Ammon's horn (tissue), 1 donor: Measurements from ENCODE around the gene ETV6.
A peak's percentile ranks its signal among the peaks of the same experiment; 100 is the strongest.

Experiments
- DNase-seq: peaks from one replicate; pipeline ENCODE4 v3.0.0-alpha.2; 2016; ENCODE audit warnings: low spot score

The ETV6 gene

GRCh38 chr12:11801643-11802042, 152.2 kb downstream of the ETV6 start:
- no peak for DNase-seq

- no peak for DNase-seq
Observed at GRCh38 chr12:11804130-11804529, 154.7 kb downstream of the ETV6 start.

- no peak for DNase-seq
Observed at GRCh38 chr12:11805043-11805442, 155.6 kb downstream of the ETV6 start.

- DNase-seq: no peak
Observed at GRCh38 chr12:11805680-11806079, 156.2 kb downstream of the ETV6 start.

- no peak for DNase-seq
Observed at GRCh38 chr12:11807458-11807857, 158.0 kb downstream of the ETV6 start.

GRCh38 chr12:11808931-11809330, 159.5 kb downstream of the ETV6 start:
- DNase-seq: no peak

GRCh38 chr12:11810206-11810545, 160.7 kb downstream of the ETV6 start:
- no peak for DNase-seq

- DNase-seq: no peak
Observed at GRCh38 chr12:11811008-11811407, 161.5 kb downstream of the ETV6 start.

- no peak for DNase-seq
Observed at GRCh38 chr12:11812241-11812585, 162.7 kb downstream of the ETV6 start.

GRCh38 chr12:11812586-11813437, 163.3 kb downstream of the ETV6 start:
- peak; percentile 70 for DNase-seq

- DNase-seq: no peak
Observed at GRCh38 chr12:11813438-11813813, 164.0 kb downstream of the ETV6 start.

- peak; percentile 61 for DNase-seq
Observed at GRCh38 chr12:11814374-11814773, 164.9 kb downstream of the ETV6 start.

- no peak for DNase-seq
Observed at GRCh38 chr12:11815397-11815796, 165.9 kb downstream of the ETV6 start.

GRCh38 chr12:11819643-11820042, 170.2 kb downstream of the ETV6 start:
- DNase-seq: no peak

- DNase-seq: no peak
Observed at GRCh38 chr12:11820476-11820875, 171.0 kb downstream of the ETV6 start.

GRCh38 chr12:11821386-11822080, 172.1 kb downstream of the ETV6 start:
- no peak for DNase-seq

- DNase-seq: no peak
Observed at GRCh38 chr12:11822081-11822834, 172.8 kb downstream of the ETV6 start.

GRCh38 chr12:11823043-11823442, 173.6 kb downstream of the ETV6 start:
- DNase-seq: no peak

- no peak for DNase-seq
Observed at GRCh38 chr12:11823593-11823992, 174.1 kb downstream of the ETV6 start.

- DNase-seq: no peak
Observed at GRCh38 chr12:11824069-11824468, 174.6 kb downstream of the ETV6 start.

- no peak for DNase-seq
Observed at GRCh38 chr12:11824736-11825135, 175.3 kb downstream of the ETV6 start.

- DNase-seq: no peak
Observed at GRCh38 chr12:11825278-11825677, 175.8 kb downstream of the ETV6 start.

- DNase-seq: no peak
Observed at GRCh38 chr12:11826574-11826973, 177.1 kb downstream of the ETV6 start.
